NOMO-1 treated with dmso at 0.1 percent for 144 hours (cell line): ENCODE results near the gene MCM3AP.

ENCODE experiments used
- DNase-seq: peaks from one replicate; lab custom pipeline; 2025; ENCODE audit not compliant: unreplicated experiment; lab: John Stamatoyannopoulos, UW

Gene MCM3AP

DNA sequence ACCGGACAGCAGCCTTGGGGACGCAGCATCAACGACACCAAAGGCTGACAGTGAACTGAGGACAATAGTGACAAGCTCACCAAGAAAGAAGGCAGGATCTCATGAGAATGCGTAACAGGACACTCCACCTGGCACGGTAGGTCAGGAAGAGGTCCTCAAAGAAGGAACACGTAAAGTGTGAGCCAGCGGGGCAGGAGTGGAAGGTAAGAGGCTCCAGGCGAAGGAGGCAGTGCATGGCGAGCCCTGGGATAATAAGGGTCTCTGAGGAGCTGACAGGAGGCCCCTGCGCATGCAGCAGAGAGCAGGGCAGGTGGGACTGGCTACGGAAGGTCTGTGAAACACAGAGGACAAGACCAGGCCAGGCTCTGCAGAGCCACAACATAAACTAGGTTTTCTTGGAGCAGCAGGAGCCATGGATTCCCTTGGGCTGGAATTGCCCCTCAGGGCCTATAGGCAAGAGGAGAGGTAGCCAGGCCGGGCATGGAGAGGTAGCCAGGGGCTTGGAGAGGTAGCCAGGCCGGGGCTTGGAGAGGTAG, 65.1 kb downstream of the MCM3AP start:
- no peak for DNase-seq

GRCh38 chr21:46219591-46220239, 65.7 kb downstream of the MCM3AP start:
- no peak for DNase-seq

GRCh38 chr21:46218906-46219590, 66.4 kb downstream of the MCM3AP start:
- no peak for DNase-seq

DNA sequence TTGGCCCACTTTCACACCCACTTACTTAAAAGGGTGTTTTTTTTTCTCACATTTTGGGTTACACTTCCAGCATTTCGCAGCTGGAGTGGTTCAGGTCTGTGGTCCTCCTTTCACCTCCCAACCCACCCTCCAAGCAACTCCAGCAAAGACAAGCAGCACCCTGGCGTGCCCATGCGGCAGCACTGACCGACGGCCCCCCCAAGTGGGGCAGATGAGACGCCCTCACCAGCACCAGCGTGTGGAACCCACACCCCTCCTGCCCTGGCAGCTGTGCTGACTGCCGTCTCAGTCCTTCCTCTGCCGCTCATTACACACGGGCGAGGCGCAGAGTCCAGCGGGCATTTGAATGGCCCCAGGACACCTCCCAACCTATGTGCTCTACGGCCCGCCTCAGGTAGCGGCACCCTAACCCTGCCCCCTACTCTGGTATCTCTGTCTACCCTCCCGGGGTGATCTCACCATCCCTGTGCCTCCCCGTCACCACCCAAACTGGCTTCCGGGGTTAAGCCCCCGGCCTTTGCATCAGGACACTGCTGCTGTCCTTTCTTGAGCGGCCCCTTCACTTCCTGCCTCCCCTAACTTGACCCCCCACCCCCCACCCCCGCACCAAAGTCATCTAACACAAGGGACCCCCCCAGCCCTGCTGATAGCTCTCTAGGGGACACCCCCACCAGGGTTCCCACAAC, 67.8 kb downstream of the MCM3AP start:
- DNase-seq: no peak

DNA sequence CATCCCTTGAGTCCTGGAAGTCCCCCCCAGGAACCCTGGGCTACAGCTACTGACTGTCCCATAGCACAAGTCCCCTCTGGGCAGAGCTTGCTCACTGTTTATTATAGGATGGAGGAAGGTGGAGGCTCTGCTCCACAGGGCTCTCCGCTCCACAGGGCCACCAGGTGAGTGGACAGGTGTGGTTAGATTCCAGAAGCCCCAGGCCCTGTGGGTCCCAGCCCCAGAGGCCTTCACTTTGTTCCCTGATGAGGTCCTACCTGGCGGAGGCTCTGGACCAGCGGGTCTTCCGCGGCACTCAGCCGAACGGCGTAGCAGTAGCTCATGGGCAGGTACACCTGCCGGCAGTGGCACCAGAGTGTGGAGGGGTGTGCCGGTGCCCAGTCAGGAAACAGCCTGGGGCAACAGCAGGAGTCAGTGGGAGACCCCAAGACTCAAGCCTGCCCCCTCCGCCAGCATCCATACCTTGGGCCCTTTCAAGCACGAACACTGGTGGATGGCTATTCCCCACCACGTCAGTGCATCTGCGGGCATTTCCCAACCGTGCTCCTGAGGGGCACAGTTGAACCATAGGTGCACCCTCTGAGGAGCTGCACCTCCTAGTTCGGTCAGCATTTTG, 69.2 kb downstream of the MCM3AP start:
- DNase-seq: no peak

DNA sequence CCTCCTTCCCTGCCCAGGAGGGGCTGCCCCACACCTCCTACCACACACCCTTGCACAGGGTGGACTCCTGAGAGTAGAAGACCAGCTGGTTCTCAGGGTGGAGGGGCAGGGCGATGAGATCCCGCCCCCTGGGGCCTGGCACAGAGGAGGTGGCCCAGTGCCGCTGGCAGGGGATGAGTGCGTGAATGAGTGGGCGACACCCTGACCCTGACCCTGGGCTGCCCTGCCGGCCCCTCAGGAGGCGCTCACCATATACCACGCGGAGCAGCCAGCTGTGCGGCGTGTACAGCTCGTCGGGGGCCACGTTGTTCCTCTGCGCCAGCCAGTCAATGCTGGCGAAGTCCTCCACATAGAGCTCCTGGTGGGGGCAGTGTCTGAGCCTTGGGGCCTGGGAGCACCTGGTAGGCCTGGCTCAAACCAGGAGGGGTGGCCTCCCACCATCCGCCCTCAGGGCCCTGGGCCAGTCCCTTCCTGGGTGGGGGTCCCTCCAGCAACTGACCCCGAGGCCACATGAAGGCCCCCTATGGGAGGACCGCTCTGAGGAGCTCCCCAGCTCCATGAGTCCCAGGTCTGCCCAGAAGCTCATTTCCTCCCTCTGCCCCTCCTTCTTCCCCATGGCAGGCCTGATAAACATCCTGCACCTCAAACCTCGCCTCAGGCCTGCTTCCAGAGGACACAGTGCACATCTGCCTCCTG, 69.8 kb downstream of the MCM3AP start:
- DNase-seq: no peak

DNA sequence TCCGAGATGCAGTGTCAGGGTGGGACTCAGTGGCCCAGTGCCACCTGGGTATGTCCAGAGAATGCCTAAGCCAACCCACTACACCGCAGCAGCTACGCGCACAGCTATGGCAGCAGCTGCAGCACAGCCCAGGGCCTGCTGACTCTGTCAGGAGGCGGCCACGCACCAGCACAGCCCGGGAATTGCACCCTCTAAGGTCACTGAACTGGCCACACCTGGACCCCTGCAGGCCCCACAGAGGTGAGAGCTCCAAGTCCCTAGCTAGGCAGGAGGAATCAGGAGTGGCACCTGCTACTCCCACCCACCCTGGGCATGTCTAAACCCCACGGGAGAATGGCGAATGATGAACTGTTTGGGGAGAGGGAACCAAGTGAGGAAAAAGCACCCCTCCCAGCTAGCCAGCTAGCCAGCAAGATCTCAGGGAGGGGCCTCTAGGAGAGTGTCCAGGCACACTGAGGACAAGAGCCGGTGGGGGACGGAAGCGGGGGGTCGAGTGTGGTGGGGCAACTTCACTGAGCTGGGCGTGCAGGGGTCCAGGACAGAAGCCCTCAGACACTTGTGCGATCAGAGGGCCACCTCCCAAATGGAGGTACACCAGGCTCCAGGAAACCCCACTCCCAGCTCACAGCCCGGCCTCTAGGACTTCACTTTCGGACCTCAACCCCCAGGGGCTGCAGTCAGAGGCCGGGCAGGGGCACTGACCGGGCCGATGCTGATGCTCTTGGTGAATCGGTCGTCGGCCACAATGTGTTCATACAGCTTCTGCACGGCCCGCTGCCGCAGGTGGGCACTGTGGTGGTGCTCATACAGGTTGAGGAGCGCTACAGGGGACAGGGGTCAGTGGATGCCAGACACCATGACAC, 70.7 kb downstream of the MCM3AP start:
- no peak for DNase-seq

DNA sequence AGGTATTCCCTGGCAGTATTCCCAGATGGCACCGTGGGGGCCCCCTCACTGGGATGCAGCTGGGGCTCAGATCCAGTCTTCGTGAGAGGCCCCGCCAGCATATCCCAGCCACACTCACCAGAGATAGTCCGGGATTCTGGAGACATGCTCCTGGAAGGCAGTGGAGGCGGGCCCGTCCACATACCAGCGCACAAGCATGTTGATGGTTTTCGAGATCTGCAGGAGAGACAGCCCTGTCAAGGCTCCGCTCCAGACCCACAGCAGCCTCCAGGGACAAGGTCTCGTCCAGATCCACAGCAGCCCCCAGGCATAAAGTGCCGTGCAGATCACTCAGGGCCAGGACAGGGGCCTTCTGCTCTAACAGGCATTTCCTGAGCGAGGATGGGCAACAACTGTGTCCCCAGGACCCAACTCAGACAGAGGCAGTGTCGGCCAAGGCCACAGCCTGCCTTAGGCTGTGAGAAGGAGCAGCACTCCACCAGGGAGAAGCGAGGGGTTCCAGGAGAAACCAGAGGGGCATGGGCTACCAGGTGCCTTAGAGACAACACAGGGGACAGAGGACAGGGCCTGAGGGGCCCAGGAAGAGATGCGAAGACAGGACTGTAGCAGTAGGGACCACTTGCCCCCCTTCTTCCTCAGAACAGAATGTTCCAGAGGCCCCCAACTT, 71.7 kb downstream of the MCM3AP start:
- no peak for DNase-seq

DNA sequence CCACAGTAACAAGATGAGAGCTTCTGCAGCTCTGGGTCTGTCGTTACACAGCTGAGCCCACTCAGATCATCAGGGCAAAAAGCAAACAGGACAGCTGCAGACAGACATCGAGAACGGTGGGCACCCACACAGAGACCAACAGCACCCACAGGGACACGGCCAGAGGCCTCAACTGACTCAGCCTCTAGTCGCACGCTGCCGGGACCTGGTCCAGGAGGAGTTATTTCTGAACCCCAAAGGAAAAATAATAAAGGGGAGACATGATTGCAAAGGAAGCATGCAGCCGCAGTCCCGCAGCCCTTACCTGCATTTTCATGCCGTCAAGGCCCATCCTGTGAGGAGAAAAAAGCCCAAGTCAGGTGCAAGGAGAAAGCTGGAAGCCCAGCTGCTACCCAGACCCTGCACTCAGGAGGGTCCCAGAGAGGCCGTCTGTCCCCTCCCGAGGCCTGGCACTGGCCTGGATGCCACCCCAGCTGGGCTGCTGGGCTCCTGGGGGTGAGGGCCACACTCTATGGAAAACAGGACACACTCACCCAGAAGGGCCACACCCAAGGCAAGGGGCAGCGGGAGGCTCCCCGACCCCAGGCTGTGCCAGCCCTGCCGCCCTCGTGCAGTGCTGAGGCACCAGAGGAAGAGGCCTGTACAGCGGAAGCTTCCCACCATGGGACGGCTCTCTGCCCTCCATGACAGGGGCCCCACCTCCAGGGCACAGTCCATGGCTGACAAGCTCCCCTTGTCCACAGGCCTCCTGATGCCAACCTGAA, 72.5 kb downstream of the MCM3AP start:
- no peak for DNase-seq

DNA sequence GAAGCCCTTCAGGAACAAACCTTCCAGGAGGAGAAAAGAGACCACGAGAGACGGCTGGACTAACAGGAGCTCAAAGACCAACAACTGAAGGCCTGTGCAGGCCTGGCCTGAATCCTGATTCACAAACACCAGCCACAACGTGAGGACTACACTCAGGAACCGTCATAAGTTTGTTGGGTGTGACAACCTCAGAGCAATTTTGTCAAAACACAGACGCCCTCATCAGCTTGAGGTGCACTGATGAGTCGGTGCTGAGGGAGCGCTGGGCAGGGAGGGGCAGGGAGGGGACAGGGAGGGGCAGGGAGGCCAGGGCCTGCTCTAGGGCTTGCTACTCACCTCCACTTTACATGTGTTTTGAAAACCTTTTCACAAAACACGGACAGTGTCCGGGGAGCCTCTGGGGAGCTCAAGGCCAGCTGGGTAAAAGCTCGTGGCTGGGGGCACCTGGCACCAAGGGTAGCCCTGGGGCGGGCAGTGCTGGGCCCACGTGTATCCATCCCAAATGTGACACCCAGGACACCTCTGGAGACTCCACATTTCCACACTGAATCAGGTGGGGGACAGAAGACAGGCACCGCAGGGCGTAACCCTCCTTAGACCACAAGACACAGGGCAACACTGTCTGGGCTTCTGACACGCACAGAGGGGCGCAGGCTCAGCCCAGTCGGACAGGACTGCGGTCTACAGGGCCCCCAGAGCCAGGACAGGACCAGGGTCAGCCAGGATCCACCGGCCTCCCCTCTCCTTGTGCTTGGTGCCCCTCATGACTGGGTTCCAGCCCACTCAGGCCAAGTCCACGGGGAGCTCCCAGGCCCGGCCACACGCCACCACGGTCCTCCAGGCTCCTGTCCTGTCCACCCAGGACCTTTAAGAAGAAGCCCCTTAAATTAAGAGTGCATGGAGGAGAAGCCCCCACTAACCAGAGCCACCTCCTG, 73.4 kb downstream of the MCM3AP start:
- no peak for DNase-seq

DNA sequence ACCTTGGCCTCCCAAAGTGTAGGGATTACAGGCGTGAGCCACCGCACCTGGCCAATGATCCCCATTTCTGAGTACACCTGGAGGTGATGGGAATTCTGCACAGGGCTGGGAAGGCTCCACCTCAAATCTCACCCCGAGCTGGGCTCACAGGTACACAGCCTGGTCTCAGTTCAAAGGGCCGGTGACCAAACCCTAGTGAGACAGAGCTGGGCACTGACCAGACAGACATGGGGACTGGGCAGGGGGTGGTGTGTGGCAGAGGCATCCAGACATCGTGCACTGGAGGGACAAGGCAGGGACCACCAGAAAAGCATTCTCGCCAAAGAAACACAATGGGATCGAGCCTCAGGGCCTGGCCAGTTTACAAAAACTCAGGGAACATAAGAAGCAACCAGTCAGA, 74.0 kb downstream of the MCM3AP start:
- no peak for DNase-seq

- no peak for DNase-seq
Measured at GRCh38 chr21:46210378-46211136, 74.9 kb downstream of the MCM3AP start.

DNA sequence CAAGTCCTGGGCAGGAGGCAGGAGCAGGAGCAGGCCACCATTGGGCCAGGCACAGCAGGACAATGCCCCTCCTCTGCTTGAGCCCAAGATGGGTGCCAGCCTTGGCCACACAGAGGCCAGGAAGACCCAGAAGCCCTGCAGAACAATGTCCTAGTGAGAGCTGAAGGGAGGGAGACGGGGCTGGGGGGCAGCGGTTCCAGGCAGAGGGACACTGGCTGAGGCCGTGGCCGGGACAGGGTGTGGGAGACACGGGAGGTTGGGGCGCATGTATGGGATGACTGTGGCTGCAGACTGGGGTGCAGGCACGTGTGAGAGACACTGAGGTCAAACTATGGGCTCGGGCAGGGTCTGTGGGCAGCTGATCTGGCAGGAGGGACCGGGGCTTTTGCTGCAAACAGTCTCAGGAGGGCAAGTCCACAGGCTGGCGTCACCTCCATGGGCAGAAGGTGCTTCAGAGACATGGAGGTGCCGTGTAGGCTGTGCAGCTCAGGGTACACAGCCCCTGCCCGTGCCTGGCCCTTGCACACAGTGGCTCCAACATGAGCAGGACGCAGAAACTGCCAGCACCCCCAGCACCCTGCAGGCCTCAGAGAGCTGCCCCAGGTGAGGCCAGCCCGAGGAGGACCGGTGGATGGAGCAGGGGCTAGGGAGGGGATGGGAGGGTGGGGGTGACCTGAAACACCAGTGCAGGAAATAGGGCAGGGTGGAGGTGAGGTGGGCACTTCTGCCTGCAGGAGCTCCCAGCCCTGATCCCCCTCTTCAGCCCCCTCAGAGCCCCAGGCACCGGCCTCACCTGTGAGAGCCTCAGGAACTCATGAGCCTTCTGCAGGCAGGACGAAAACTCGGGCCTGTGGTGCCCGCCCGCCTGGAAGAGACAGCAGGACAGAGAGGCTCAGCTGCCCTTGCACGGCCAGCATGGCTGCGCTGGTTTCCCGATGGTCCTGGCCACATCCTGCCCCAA, 76.4 kb downstream of the MCM3AP start:
- no peak for DNase-seq

DNA sequence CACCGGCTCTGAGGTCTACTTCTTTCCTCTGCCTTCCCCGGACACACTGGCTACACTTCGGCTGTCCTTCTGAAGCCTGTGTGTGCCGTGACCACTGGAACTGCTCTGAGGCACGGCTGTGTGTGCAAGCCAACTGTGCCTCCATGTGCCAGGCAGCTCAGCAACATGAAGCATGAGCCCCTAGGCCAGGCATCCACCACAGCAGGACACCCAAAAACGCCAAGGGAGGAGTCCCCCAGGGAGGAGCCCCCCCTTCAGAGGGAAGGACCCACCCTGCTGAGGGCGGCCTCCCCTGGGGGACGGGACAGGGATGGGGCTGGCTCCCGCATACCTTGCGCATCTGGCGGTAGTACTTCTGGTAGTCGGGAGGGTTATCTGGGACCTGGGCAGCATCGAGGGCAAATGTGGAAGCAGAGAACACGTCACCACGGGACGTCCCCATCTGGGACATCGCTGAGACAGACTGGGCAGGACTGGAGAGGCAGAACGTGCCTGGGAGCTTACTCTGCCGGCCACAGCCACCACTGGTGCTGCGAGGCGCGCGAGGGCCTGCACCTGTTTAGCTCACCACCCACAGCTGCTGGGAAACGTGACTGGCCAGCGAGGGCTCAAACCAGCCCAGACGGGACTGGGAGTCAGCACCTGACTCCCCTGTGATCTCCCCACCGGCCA, 77.4 kb downstream of the MCM3AP start:
- DNase-seq: no peak
